Measurements from ENCODE around the gene SLX4IP.

DNA sequence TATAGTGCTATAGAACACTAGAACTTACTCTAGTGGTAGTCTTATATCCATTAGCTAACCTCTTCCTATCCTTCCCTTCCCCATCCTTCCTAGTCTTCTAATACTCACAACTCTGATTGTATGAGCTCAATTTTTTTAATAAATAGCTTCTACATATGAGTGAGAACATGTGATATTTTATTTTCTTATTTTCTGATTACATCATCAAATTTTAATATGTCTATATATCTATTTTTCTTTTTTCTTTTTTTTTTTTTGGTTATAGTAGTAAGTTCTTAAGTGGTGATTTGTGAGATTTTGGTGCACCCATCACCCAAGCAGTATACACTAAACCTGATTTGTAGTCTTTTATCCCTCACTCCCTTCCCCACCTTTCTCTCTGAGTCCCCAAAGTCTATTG, 126.2 kb downstream of the SLX4IP start:
- TF ChIP-seq CTCF (IDR thresholded peaks at IDR 0.05) (no peak), POLR2A (IDR thresholded peaks at IDR 0.05) (no peak)

Measured in esophagus squamous epithelium (tissue), 4 donors.